ENCODE measurements around the gene IL31.

DNA sequence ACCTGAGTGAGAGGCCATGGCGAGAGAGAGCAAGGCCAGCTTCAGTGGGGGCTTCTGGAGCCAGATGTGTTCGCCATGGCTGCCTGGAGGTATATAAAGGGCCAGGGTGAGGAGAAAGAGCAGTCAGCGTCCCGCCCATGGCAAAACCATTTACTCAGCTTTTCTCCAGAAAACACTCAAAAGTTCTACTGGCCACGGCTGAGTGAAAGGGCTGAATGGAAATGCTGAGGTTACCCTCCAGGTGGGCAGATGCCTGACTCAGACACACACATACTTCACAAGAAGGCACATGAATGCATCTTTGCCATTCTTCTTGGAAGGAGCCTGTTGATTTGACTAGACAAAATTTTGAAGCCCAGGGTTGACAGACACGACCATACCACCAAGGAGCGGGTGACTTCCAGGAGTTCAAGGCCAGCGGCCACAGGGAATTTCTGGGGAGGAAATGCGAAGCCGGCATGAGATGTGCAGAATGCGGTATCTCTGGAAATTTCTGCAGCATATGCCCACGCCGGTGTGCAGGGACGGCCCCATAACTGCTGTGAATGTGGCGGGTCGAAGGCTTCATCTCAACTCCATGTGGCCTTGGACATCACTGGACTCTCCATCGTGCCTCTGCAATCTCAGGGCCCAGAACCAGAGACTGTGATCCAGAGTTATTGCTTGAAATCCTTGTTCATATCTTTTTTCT lies at the start of gene IL31:
- TF ChIP-seq, protein P1, sequence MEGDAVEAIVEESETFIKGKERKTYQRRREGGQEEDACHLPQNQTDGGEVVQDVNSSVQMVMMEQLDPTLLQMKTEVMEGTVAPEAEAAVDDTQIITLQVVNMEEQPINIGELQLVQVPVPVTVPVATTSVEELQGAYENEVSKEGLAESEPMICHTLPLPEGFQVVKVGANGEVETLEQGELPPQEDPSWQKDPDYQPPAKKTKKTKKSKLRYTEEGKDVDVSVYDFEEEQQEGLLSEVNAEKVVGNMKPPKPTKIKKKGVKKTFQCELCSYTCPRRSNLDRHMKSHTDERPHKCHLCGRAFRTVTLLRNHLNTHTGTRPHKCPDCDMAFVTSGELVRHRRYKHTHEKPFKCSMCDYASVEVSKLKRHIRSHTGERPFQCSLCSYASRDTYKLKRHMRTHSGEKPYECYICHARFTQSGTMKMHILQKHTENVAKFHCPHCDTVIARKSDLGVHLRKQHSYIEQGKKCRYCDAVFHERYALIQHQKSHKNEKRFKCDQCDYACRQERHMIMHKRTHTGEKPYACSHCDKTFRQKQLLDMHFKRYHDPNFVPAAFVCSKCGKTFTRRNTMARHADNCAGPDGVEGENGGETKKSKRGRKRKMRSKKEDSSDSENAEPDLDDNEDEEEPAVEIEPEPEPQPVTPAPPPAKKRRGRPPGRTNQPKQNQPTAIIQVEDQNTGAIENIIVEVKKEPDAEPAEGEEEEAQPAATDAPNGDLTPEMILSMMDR (IDR thresholded peaks at IDR 0.05) = no peak
- no peak for TF ChIP-seq POLR2A (IDR thresholded peaks at IDR 0.05)
